Nephron (organoid): ENCODE measurements around the gene ATF7.

Experiments
- H3K27ac Mint-ChIP-seq, 3 experiments: 2 replicates each; pipeline ENCODE4 v1.8.0; 2020; ENCODE audit warnings: mixed read lengths in 3 of 3, mild to moderate bottlenecking in 2 of 3, moderate library complexity in 1 of 3
- H3K27me3 Mint-ChIP-seq: 2 replicates; pipeline ENCODE4 v1.8.0; 2021; ENCODE audit warnings: low read depth, mild to moderate bottlenecking, moderate library complexity, mixed read lengths
- H3K36me3 Mint-ChIP-seq: 2 replicates; pipeline ENCODE4 v1.8.0; 2020; ENCODE audit warnings: low read depth, mixed read lengths
- H3K4me1 Mint-ChIP-seq: 2 replicates; pipeline ENCODE4 v1.8.0; 2020; ENCODE audit warnings: mixed read lengths
- H3K4me3 Mint-ChIP-seq, 3 experiments: 2 replicates each; pipeline ENCODE4 v1.8.0; 2020; ENCODE audit warnings: mild to moderate bottlenecking in 3 of 3, mixed read lengths in 3 of 3, moderate library complexity in 2 of 3
- H3K9me3 Mint-ChIP-seq: 2 replicates; pipeline ENCODE4 v1.8.0; 2020; ENCODE audit warnings: mixed read lengths
- TF ChIP-seq, protein P1 (sequence below), 3 experiments: fragments of 200-600 bp; sonication (generic); IDR thresholded peaks; one replicate each; pipeline ENCODE4 v1.5.0; 2021; ENCODE audit warnings: antibody characterized with exemption in 3 of 3; ENCODE audit not compliant: unreplicated experiment in 3 of 3

ATF7 gene

GRCh38 chr12:53480491-53481442, 145.4 kb downstream of the ATF7 start:
- Mint-ChIP-seq H3K9me3 (no peaks in the 10 kb centered on the region), H3K4me1 (peaks cover 16% of the 10 kb centered on the region), H3K4me3 (no peak overlapping the region), H3K36me3 (peaks cover 72% of the 10 kb centered on the region), H3K27ac (peak overlapping the region in 1 of 3 experiments; percentile 44), H3K27me3 (no peaks in the 10 kb centered on the region)
- TF ChIP-seq, protein P1, sequence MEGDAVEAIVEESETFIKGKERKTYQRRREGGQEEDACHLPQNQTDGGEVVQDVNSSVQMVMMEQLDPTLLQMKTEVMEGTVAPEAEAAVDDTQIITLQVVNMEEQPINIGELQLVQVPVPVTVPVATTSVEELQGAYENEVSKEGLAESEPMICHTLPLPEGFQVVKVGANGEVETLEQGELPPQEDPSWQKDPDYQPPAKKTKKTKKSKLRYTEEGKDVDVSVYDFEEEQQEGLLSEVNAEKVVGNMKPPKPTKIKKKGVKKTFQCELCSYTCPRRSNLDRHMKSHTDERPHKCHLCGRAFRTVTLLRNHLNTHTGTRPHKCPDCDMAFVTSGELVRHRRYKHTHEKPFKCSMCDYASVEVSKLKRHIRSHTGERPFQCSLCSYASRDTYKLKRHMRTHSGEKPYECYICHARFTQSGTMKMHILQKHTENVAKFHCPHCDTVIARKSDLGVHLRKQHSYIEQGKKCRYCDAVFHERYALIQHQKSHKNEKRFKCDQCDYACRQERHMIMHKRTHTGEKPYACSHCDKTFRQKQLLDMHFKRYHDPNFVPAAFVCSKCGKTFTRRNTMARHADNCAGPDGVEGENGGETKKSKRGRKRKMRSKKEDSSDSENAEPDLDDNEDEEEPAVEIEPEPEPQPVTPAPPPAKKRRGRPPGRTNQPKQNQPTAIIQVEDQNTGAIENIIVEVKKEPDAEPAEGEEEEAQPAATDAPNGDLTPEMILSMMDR (IDR thresholded peaks at IDR 0.05; ENCODE audit: unreplicated experiment in 3 of 3) = no peak

- peak overlapping the region in 1 of 3 experiments; percentile 41 for H3K27ac Mint-ChIP-seq
Measured at GRCh38 chr12:53479331-53479730, 146.9 kb downstream of the ATF7 start.

GRCh38 chr12:53478865-53479264, 147.3 kb downstream of the ATF7 start:
- H3K27ac Mint-ChIP-seq = peak overlapping the region in 1 of 3 experiments; percentile 41
- peaks cover 75% of the 10 kb centered on the region for H3K36me3 Mint-ChIP-seq
- TF ChIP-seq, protein P1 (IDR thresholded peaks at IDR 0.05; ENCODE audit: unreplicated experiment in 3 of 3) = no peak
- H3K27me3 Mint-ChIP-seq = no peaks in the 10 kb centered on the region
- H3K4me3 Mint-ChIP-seq = no peak overlapping the region
- no peaks in the 10 kb centered on the region for H3K9me3 Mint-ChIP-seq
- H3K4me1 Mint-ChIP-seq = peaks cover 33% of the 10 kb centered on the region

More at GRCh38 chr12:53479331-53479730, 146.9 kb downstream of the ATF7 start:
- peaks cover 72% of the 10 kb centered on the region for H3K36me3 Mint-ChIP-seq
- TF ChIP-seq, protein P1 (IDR thresholded peaks at IDR 0.05; ENCODE audit: unreplicated experiment in 3 of 3) = no peak
- no peaks in the 10 kb centered on the region for H3K9me3 Mint-ChIP-seq
- no peaks in the 10 kb centered on the region for H3K27me3 Mint-ChIP-seq
- H3K4me3 Mint-ChIP-seq = no peak overlapping the region
- H3K4me1 Mint-ChIP-seq = peaks cover 28% of the 10 kb centered on the region

DNA sequence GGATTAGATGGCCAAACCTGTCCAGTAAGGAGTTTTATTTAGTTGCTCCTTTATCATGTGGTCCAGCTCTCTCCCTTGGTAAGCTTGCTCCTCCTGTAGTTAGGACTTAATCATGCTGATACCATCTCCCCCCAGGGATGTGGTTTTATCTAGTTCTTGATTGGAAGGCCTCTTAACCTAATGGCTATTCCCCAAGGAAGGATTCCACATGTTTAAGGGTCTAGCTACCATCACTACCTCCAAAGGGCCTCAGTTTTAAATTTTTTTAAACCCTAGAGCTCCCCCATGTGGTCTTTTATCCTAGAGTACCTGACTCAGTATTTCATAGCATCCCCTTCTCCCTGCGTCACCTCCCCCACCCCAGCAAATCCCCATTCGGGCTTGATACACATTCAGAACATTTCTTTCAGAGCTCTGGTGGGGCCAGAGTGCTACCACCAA, 149.4 kb downstream of the ATF7 start:
- Mint-ChIP-seq H3K27me3 (no peaks in the 10 kb centered on the region), H3K4me1 (peaks cover 37% of the 10 kb centered on the region), H3K4me3 (no peak overlapping the region), H3K36me3 (peaks cover 74% of the 10 kb centered on the region), H3K27ac (peak overlapping the region; percentile 72 to 85 (median 74)), H3K9me3 (no peaks in the 10 kb centered on the region)
- TF ChIP-seq, protein P1 (IDR thresholded peaks at IDR 0.05; ENCODE audit: unreplicated experiment in 3 of 3) = peak in 1 of 3 experiments; percentile 39

- H3K4me1 Mint-ChIP-seq = peaks cover 42% of the 10 kb centered on the region
- H3K4me3 Mint-ChIP-seq = peak overlapping the region in 1 of 3 experiments; percentile 55
- TF ChIP-seq, protein P1 (IDR thresholded peaks at IDR 0.05; ENCODE audit: unreplicated experiment in 3 of 3) = no peak
- H3K27ac Mint-ChIP-seq = peak overlapping the region; percentile 84 to 87 (median 85)
- no peaks in the 10 kb centered on the region for H3K27me3 Mint-ChIP-seq
- H3K36me3 Mint-ChIP-seq = peaks cover 79% of the 10 kb centered on the region
- H3K9me3 Mint-ChIP-seq = no peaks in the 10 kb centered on the region
Measured at GRCh38 chr12:53474819-53475218, 151.4 kb downstream of the ATF7 start.
